HCT116 (cell line): ENCODE results near the gene FLNA. TPM values are rescaled to one million over a fixed set of nuclear protein-coding genes. Genes with fewer than 3 reads are reported as not detected.

ENCODE experiments used
- ATAC-seq: fragments of 200-7000 bp; cut with Tn5 transposase; 2 replicates; pipeline ENCODE4 v1.9.1; 2020; ENCODE audit warnings: mild to moderate bottlenecking, moderate library complexity
- BruUV-seq: library from RNA; stranded (reverse); fragments of 400-500 nt; replicated peaks from 2 replicates; lab custom pipeline; 2021; lab: Mats Ljungman, UMichigan
- CTCF ChIA-PET: fragments of 300-600 bp; sonication (Branson Sonifier 250); formaldehyde crosslinking; loops from one replicate; lab custom pipeline; 2021; ENCODE audit warnings: antibody characterized with exemption; lab: Charles Lee
- POLR2A ChIA-PET: fragments of 300-600, 350-600 bp; sonication (Branson Sonifier 250); formaldehyde crosslinking; loops from one replicate; lab custom pipeline; 2021; ENCODE audit warnings: antibody characterized with exemption; lab: Charles Lee
- RAD21 ChIA-PET, 2 experiments: fragments of 300-600 bp; sonication (Branson Sonifier 250); formaldehyde crosslinking; loops; one replicate each; lab custom pipeline; 2023; ENCODE audit warnings: low total read pairs in 2 of 2; ENCODE audit not compliant: uncharacterized antibody in 2 of 2, unreplicated experiment in 2 of 2, low non-redundant PET in 1 of 2; lab: Charles Lee
- DNase-seq: peaks from one replicate; pipeline ENCODE4 v3.0.0-alpha.2; 2010; ENCODE audit warnings: low read depth, low spot score
- H2AFZ ChIP-seq: fragments of 200-600 bp; shearing (Covaris generic), sonication (generic); 2 replicates; pipeline ENCODE4 v1.6.1; 2017; ENCODE audit warnings: low read depth, mixed run types, mixed read lengths, antibody characterized with exemption, low read length; ENCODE audit not compliant: poor library complexity, severe bottlenecking
- H3K27ac ChIP-seq: 2 replicates; pipeline ENCODE4 v1.5.1; 2012; ENCODE audit warnings: low read depth, low read length
- H3K27me3 ChIP-seq: fragments of 200-600 bp; sonication (generic); 2 replicates; pipeline ENCODE4 v1.6.1; 2016; ENCODE audit warnings: mixed run types, low read length, mixed read lengths; ENCODE audit not compliant: insufficient read depth
- H3K36me3 ChIP-seq, 2 experiments: fragments of 200-500 bp in 1 of 2; fragments of 200-600 bp in 1 of 2; sonication (Bioruptor generic) in 1 of 2; sonication (generic) in 1 of 2; 2 replicates each; pipeline versions ENCODE4 v1.5.1 to v1.6.1; 2014 to 2016; ENCODE audit warnings: low read length in 2 of 2, inconsistent platforms in 1 of 2, mixed read lengths in 1 of 2, mixed run types in 1 of 2; ENCODE audit not compliant: insufficient read depth in 2 of 2, control insufficient read depth in 1 of 2
- H3K4me1 ChIP-seq, 2 experiments: fragments of 200-600 bp in 1 of 2; sonication (generic) in 1 of 2; 2 replicates each; pipeline versions ENCODE4 v1.5.1 to v1.6.1; 2012 to 2017; ENCODE audit warnings: low read length in 2 of 2, inconsistent platforms in 1 of 2, mild to moderate bottlenecking in 1 of 2, mixed read lengths in 1 of 2, mixed run types in 1 of 2, moderate library complexity in 1 of 2; ENCODE audit not compliant: insufficient read depth in 2 of 2, control insufficient read depth in 1 of 2
- H3K4me2 ChIP-seq: fragments of 200-600 bp; sonication (generic); 2 replicates; pipeline ENCODE4 v1.6.1; 2017; ENCODE audit warnings: mixed run types, low read length, mixed read lengths
- H3K4me3 ChIP-seq, 2 experiments: fragments of 200-600 bp in 1 of 2; sonication (generic) in 1 of 2; replicated peaks in 1 of 2; 2 replicates each; pipeline ENCODE4 v1.5.1; 2011 to 2016; ENCODE audit warnings: low read length in 2 of 2, control low read depth in 1 of 2, low read depth in 1 of 2, mild to moderate bottlenecking in 1 of 2, mixed read lengths in 1 of 2, mixed run types in 1 of 2
- H3K79me2 ChIP-seq: fragments of 200-600 bp; sonication (generic); 2 replicates; pipeline ENCODE4 v1.6.1; 2017; ENCODE audit warnings: mild to moderate bottlenecking, mixed run types, low read length, moderate library complexity, mixed read lengths; ENCODE audit not compliant: insufficient read depth
- H3K9ac ChIP-seq: fragments of 200-600 bp; sonication (generic); 2 replicates; pipeline ENCODE4 v1.6.1; 2016; ENCODE audit warnings: low read length, mixed read lengths
- H3K9me2 ChIP-seq: fragments of 200-600 bp; sonication (generic), shearing (Covaris generic); 2 replicates; pipeline ENCODE4 v1.6.1; 2017; ENCODE audit warnings: mixed run types, mild to moderate bottlenecking, moderate library complexity; ENCODE audit not compliant: insufficient read depth
- H3K9me3 ChIP-seq, 2 experiments: fragments of 200-500 bp in 1 of 2; fragments of 200-600 bp in 1 of 2; sonication (Bioruptor generic) in 1 of 2; sonication (generic) in 1 of 2; 2 replicates each; pipeline ENCODE4 v1.6.1; 2014 to 2017; ENCODE audit warnings: low read length in 2 of 2, mixed read lengths in 2 of 2, inconsistent platforms in 1 of 2, low read depth in 1 of 2, mild to moderate bottlenecking in 1 of 2, mixed run types in 1 of 2, moderate library complexity in 1 of 2; ENCODE audit not compliant: control insufficient read depth in 1 of 2, insufficient read depth in 1 of 2
- H4K20me1 ChIP-seq: fragments of 200-600 bp; sonication (generic), shearing (Covaris generic); 2 replicates; pipeline ENCODE4 v1.6.1; 2017; ENCODE audit warnings: mixed run types, mild to moderate bottlenecking, moderate library complexity; ENCODE audit not compliant: insufficient read depth
- CBX3 ChIP-seq: IDR thresholded peaks from 2 replicates; pipeline ENCODE4 v1.6.1; 2012; ENCODE audit warnings: low read depth
- CEBPB ChIP-seq: IDR thresholded peaks from 2 replicates; pipeline ENCODE4 v1.6.1; 2012; ENCODE audit warnings: low read depth
- EGR1 ChIP-seq: IDR thresholded peaks from 2 replicates; pipeline ENCODE4 v1.6.1; 2012; ENCODE audit warnings: low read depth
- ELF1 ChIP-seq: IDR thresholded peaks from 2 replicates; pipeline ENCODE4 v1.6.1; 2012; ENCODE audit warnings: low read depth, borderline replicate concordance
- EZH2phosphoT487 ChIP-seq: fragments of 200-600 bp; IDR thresholded peaks from 2 replicates; pipeline ENCODE4 v1.6.1; 2018; ENCODE audit warnings: antibody characterized with exemption, borderline replicate concordance
- SIN3A ChIP-seq: IDR thresholded peaks from 2 replicates; pipeline ENCODE4 v1.6.1; 2012; ENCODE audit warnings: low read depth
- ZBTB33 ChIP-seq: IDR thresholded peaks from 2 replicates; pipeline ENCODE4 v1.6.1; 2011; ENCODE audit warnings: mild to moderate bottlenecking, low read length, moderate library complexity; ENCODE audit not compliant: insufficient replicate concordance; ENCODE audit errors: extremely low read depth
- ZNF274 ChIP-seq: fragments of 200-500 bp; sonication (Bioruptor generic); IDR thresholded peaks from 2 replicates; pipeline ENCODE4 v1.6.1; 2014; ENCODE audit warnings: mild to moderate bottlenecking, low read depth, low read length, inconsistent platforms
- intact Hi-C: fragments of 100-400 bp; cut with micrococcal nuclease; formaldehyde crosslinking; loops from 2 replicates; pipeline ENCODE4 v1.10.0; 2022
- total RNA-seq: library from RNA; stranded (reverse); gene quantifications from one replicate; pipeline ENCODE4 v1.2.1, GENCODE V29; 2021; ENCODE audit not compliant: unreplicated experiment

The FLNA gene
- total RNA-seq, 1 experiment from 2014 or later, result 546 TPM

DNA sequence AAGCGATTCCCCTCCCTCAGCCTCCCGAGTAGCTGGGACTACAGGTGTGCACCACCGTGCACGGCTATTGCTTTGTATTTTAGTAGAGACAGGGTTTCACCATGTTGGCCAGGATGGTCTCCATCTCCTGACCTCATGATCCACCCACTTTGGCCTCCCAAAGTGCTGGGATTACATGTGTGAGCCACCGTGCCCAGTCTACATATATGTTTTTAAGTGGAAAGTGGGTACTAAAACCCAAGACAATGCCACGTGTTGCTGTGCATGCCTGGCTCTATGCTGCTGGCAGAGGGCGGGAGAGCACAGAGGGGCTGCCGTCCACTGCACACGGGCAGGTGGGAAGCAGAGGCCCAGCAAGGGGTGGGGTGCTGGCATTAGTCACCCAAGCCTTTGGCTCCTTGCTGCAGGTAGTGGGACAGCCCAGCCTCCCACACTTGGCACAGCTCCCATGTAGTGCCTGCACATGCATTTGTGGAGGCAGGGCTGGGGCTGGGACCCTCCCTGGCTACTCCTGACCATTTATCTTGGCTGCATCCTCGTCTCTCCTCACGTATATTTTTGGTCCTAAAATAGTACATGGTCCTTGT lies 8.1 kb upstream of the FLNA start:
- no peaks in the 10 kb centered on the region for H3K9me2 ChIP-seq
- CTCF ChIA-PET, result interaction anchor here (1.2 kb wide), 1 partner anchor 9 kb away, joined by 5 read pairs; no protein-coding TSS in a partner anchor
- H3K4me3 ChIP-seq, result no peak overlapping the region
- TF ChIP-seq EZH2phosphoT487 (no peak), ZBTB33 (no peak), ZNF274 (no peak), CEBPB (no peak), SIN3A (no peak), ELF1 (no peak), EGR1 (no peak), CBX3 (no peak)
- no peaks in the 10 kb centered on the region for H4K20me1 ChIP-seq
- ATAC-seq, result no peak
- H2AFZ ChIP-seq, result no peak overlapping the region
- RAD21 ChIA-PET, result no interaction called here
- no peaks in the 10 kb centered on the region for H3K27me3 ChIP-seq
- H3K9ac ChIP-seq, result no peak overlapping the region
- no TSS peak for BruUV-seq
- peaks cover 25% of the 10 kb centered on the region for H3K79me2 ChIP-seq
- H3K4me2 ChIP-seq, result no peak overlapping the region
- peaks cover 3 to 24% of the 10 kb centered on the region in 2 experiments for H3K4me1 ChIP-seq
- POLR2A ChIA-PET, result interaction anchor here (1.7 kb wide), 1 partner anchor 9 kb away, joined by 6 read pairs; the partner anchor contains the start of gene FLNA
- H3K27ac ChIP-seq, result no peak overlapping the region
- peaks cover 0 to 4% of the 10 kb centered on the region in 2 experiments; a peak in 2 of 4 replicates for H3K36me3 ChIP-seq
- no peak for DNase-seq
- no peaks in the 10 kb centered on the region for H3K9me3 ChIP-seq
- intact Hi-C loops, result no loop called here
